ENCODE data around the gene MAP2. TPM values are rescaled to one million over a fixed set of nuclear protein-coding genes. Genes with fewer than 3 reads are reported as not detected.

MAP2 gene
- total and polyA plus RNA-seq, 2 experiments from 2014 or later = 2.9 to 4.4 TPM

DNA sequence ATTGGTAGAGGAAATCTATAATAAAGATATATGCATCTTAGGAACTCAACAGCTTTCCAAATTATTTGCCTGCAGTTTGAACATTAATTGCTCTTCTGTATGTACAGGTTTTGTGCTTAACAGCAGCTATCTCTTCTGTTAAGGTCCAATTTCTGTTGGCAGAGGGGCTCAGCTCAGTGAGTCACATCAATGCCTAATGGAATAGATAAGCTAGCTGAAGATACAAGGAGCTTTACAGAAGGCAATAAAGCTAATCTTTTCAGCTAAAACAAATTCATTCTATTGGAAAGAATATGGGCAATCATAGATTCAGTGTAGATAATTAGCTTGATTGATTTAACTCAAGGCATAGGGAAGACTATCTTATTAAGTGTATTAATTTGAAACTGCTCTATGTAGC is 289.4 kb downstream of the MAP2 start (continued):
- TF ChIP-seq, protein P1, sequence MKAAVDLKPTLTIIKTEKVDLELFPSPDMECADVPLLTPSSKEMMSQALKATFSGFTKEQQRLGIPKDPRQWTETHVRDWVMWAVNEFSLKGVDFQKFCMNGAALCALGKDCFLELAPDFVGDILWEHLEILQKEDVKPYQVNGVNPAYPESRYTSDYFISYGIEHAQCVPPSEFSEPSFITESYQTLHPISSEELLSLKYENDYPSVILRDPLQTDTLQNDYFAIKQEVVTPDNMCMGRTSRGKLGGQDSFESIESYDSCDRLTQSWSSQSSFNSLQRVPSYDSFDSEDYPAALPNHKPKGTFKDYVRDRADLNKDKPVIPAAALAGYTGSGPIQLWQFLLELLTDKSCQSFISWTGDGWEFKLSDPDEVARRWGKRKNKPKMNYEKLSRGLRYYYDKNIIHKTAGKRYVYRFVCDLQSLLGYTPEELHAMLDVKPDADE (IDR thresholded peaks at IDR 0.05) = no peak
- no peak for TF ChIP-seq NANOG (IDR thresholded peaks at IDR 0.05; ENCODE audit: borderline replicate concordance)
- no peak for TF ChIP-seq REST (IDR thresholded peaks at IDR 0.05; ENCODE audit: unreplicated experiment)

- Histone ChIP-seq H3K27ac (ENCODE audit: low read depth) (no peak overlapping the region), H3K27me3 (ENCODE audit: insufficient read depth) (no peaks in the 10 kb centered on the region), H4K20me1 (replicated peaks; ENCODE audit: insufficient read depth) (no peaks in the 10 kb centered on the region), H3K9me2 (ENCODE audit: insufficient read depth) (peaks cover 4% of the 10 kb centered on the region; the same call in 1 of the 2 replicates), H3K79me2 (replicated peaks; ENCODE audit: insufficient read depth) (no peaks in the 10 kb centered on the region), H3F3A (replicated peaks; ENCODE audit: low read depth) (no peaks in the 10 kb centered on the region), H3K4me3 (no peak overlapping the region), H3K36me3 (ENCODE audit: insufficient read depth) (no peaks in the 10 kb centered on the region; the same call in 1 of the 2 replicates), H3K4me2 (no peak overlapping the region), H3K4me1 (ENCODE audit: insufficient read depth) (no peaks in the 10 kb centered on the region), H2AFZ (no peak overlapping the region)
- Mint-ChIP-seq H3K36me3 (ENCODE audit: low read depth) (no peaks in the 10 kb centered on the region), H3K4me1 (no peaks in the 10 kb centered on the region), H3K4me3 (no peak overlapping the region), H3K9me3 (no peaks in the 10 kb centered on the region), H3K27me3 (ENCODE audit: insufficient read depth, low read depth, poor library complexity) (peaks cover 2% of the 10 kb centered on the region), H3K27ac (no peak overlapping the region)
- DNase-seq (ENCODE audit: low spot score) (no peak), ATAC-seq (no peak)
- TF ChIP-seq STAT1 (IDR thresholded peaks at IDR 0.05; ENCODE audit: unreplicated experiment) = no peak
- TF ChIP-seq, protein P2, sequence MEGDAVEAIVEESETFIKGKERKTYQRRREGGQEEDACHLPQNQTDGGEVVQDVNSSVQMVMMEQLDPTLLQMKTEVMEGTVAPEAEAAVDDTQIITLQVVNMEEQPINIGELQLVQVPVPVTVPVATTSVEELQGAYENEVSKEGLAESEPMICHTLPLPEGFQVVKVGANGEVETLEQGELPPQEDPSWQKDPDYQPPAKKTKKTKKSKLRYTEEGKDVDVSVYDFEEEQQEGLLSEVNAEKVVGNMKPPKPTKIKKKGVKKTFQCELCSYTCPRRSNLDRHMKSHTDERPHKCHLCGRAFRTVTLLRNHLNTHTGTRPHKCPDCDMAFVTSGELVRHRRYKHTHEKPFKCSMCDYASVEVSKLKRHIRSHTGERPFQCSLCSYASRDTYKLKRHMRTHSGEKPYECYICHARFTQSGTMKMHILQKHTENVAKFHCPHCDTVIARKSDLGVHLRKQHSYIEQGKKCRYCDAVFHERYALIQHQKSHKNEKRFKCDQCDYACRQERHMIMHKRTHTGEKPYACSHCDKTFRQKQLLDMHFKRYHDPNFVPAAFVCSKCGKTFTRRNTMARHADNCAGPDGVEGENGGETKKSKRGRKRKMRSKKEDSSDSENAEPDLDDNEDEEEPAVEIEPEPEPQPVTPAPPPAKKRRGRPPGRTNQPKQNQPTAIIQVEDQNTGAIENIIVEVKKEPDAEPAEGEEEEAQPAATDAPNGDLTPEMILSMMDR (conservative IDR thresholded peaks at IDR 0.05; ENCODE audit: low read depth in 2 of 2) = no peak
- no peak for TF ChIP-seq ZNF331 (CRISPR knock-in tag; IDR thresholded peaks at IDR 0.05; ENCODE audit: low read depth)
- no peak for TF ChIP-seq CREB1 (CRISPR knock-in tag; IDR thresholded peaks at IDR 0.05; ENCODE audit: low read depth)
- TF ChIP-seq, protein P1 (IDR thresholded peaks at IDR 0.05) = no peak
- TF ChIP-seq POLR2AphosphoS5 (IDR thresholded peaks at IDR 0.05; ENCODE audit: low read depth) = no peak
- no peak for TF ChIP-seq EZH2 (IDR thresholded peaks at IDR 0.05; ENCODE audit: low read depth, unreplicated experiment)
Measured at GRCh38 chr2:209719034-209719433, 295.2 kb downstream of the MAP2 start.

Measured in GM23338 (cell line).